ENCODE data around the gene RBM14. TPM values are rescaled to one million over a fixed set of nuclear protein-coding genes. Genes with fewer than 3 reads are reported as not detected.
A peak's percentile ranks its signal among the peaks of the same experiment; 100 is the strongest.

RBM14 gene
- total and polyA plus RNA-seq, 9 of the 15 experiments (the other 6 are each of a cell fraction or from before 2014, with no cell fraction given), result 5.5 to 131 (median 42.6) TPM

DNA sequence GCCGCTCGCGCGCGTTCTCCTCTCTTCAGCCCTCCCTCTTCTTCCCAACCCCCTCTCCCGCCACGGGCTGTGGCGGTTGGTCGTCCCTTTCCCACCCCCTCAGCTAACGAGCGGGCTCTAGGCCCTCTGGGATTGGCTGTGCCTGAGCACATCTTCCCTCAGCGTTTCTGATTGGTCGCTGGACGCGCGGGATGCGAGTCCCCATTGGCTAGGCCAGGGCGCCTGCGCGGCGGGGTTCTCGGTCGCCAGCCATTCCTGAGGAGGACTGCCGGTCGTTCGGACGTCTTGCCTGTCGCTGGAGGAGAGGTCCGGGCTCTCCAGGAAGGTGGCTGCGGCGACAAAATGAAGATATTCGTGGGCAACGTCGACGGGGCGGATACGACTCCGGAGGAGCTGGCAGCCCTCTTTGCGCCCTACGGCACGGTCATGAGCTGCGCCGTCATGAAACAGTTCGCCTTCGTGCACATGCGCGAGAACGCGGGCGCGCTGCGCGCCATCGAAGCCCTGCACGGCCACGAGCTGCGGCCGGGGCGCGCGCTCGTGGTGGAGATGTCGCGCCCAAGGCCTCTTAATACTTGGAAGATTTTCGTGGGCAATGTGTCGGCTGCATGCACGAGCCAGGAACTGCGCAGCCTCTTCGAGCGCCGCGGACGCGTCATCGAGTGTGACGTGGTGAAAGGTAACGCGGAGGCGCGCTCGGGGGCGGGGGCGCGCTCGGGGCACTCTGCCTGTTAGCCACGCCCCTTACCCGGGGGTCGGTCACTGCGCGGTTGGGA lies at the start of gene RBM14 (continued):
- no peak for TF ChIP-seq HMGN3 (IDR thresholded peaks at IDR 0.05; ENCODE audit: borderline replicate concordance, extremely low read depth, insufficient read length, low read depth, low read length)
- 0 out of 2 replicates have a peak, but pooled peaks have one; percentile 48 for TF ChIP-seq GABPA (tag; conservative IDR thresholded peaks at IDR 0.05; ENCODE audit: low read depth)
- TF ChIP-seq, protein P1, sequence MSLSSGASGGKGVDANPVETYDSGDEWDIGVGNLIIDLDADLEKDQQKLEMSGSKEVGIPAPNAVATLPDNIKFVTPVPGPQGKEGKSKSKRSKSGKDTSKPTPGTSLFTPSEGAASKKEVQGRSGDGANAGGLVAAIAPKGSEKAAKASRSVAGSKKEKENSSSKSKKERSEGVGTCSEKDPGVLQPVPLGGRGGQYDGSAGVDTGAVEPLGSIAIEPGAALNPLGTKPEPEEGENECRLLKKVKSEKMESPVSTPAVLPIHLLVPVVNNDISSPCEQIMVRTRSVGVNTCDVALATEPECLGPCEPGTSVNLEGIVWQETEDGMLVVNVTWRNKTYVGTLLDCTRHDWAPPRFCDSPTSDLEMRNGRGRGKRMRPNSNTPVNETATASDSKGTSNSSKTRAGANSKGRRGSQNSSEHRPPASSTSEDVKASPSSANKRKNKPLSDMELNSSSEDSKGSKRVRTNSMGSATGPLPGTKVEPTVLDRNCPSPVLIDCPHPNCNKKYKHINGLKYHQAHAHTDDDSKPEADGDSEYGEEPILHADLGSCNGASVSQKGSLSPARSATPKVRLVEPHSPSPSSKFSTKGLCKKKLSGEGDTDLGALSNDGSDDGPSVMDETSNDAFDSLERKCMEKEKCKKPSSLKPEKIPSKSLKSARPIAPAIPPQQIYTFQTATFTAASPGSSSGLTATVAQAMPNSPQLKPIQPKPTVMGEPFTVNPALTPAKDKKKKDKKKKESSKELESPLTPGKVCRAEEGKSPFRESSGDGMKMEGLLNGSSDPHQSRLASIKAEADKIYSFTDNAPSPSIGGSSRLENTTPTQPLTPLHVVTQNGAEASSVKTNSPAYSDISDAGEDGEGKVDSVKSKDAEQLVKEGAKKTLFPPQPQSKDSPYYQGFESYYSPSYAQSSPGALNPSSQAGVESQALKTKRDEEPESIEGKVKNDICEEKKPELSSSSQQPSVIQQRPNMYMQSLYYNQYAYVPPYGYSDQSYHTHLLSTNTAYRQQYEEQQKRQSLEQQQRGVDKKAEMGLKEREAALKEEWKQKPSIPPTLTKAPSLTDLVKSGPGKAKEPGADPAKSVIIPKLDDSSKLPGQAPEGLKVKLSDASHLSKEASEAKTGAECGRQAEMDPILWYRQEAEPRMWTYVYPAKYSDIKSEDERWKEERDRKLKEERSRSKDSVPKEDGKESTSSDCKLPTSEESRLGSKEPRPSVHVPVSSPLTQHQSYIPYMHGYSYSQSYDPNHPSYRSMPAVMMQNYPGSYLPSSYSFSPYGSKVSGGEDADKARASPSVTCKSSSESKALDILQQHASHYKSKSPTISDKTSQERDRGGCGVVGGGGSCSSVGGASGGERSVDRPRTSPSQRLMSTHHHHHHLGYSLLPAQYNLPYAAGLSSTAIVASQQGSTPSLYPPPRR (CRISPR knock-in tag; IDR thresholded peaks at IDR 0.05; ENCODE audit: borderline replicate concordance), result peak; percentile 37; the same call in 1 of the 2 replicates
- TF ChIP-seq ZNF354B (CRISPR knock-in tag; IDR thresholded peaks at IDR 0.05), result no peak
- TF ChIP-seq SIN3B (IDR thresholded peaks at IDR 0.05; ENCODE audit: low read depth), result peak; percentile 80
- TF ChIP-seq, protein P2, sequence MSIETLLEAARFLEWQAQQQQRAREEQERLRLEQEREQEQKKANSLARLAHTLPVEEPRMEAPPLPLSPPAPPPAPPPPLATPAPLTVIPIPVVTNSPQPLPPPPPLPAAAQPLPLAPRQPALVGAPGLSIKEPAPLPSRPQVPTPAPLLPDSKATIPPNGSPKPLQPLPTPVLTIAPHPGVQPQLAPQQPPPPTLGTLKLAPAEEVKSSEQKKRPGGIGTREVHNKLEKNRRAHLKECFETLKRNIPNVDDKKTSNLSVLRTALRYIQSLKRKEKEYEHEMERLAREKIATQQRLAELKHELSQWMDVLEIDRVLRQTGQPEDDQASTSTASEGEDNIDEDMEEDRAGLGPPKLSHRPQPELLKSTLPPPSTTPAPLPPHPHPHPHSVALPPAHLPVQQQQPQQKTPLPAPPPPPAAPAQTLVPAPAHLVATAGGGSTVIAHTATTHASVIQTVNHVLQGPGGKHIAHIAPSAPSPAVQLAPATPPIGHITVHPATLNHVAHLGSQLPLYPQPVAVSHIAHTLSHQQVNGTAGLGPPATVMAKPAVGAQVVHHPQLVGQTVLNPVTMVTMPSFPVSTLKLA (conservative IDR thresholded peaks at IDR 0.05), result peak; percentile 86 to 91
- peak; percentile 40 for TF ChIP-seq HNRNPLL (IDR thresholded peaks at IDR 0.05; ENCODE audit: low read depth, low read length, poor library complexity, severe bottlenecking)
- peak; percentile 90 for TF ChIP-seq ZNF589 (CRISPR knock-in tag; IDR thresholded peaks at IDR 0.05; ENCODE audit: low read depth)
- peak in 1 of 2 experiments; percentile 87; a peak in 2 of 4 replicates for TF ChIP-seq HDAC1 (IDR thresholded peaks at IDR 0.05)
- no peak for TF ChIP-seq ZNF77 (CRISPR knock-in tag; IDR thresholded peaks at IDR 0.05)
- peak; percentile 58 for TF ChIP-seq ZBTB7A (IDR thresholded peaks at IDR 0.05; ENCODE audit: borderline replicate concordance, control insufficient read depth, low read depth, low read length)
- TF ChIP-seq C11orf30 (IDR thresholded peaks at IDR 0.05; ENCODE audit: low read depth), result peak; percentile 67
- peak; percentile 85 for TF ChIP-seq SMAD1 (IDR thresholded peaks at IDR 0.05; ENCODE audit: low read depth, low read length, partially characterized antibody)
- TF ChIP-seq, protein P3, sequence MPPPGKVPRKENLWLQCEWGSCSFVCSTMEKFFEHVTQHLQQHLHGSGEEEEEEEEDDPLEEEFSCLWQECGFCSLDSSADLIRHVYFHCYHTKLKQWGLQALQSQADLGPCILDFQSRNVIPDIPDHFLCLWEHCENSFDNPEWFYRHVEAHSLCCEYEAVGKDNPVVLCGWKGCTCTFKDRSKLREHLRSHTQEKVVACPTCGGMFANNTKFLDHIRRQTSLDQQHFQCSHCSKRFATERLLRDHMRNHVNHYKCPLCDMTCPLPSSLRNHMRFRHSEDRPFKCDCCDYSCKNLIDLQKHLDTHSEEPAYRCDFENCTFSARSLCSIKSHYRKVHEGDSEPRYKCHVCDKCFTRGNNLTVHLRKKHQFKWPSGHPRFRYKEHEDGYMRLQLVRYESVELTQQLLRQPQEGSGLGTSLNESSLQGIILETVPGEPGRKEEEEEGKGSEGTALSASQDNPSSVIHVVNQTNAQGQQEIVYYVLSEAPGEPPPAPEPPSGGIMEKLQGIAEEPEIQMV (tag; conservative IDR thresholded peaks at IDR 0.05; ENCODE audit: low read depth), result no peak
- peak; percentile 96 for TF ChIP-seq EP400 (IDR thresholded peaks at IDR 0.05)
- peak; percentile 68; the same call in 1 of the 2 replicates for TF ChIP-seq XRCC5 (IDR thresholded peaks at IDR 0.05; ENCODE audit: low read depth, low read length)
- peak; percentile 85 for TF ChIP-seq SP1 (CRISPR knock-in tag; IDR thresholded peaks at IDR 0.05)
- peak in 1 of 2 experiments; percentile 40; a peak in 1 of 4 replicates for TF ChIP-seq RCOR1 (IDR thresholded peaks at IDR 0.05; ENCODE audit: borderline replicate concordance in 1 of 2, low read depth in 2 of 2, low read length in 2 of 2)

Data from K562 (cell line).